Endodermal cell (in vitro differentiated cells): Measurements from ENCODE around the gene AIG1. TPM values are rescaled to one million over a fixed set of nuclear protein-coding genes. Genes with fewer than 3 reads are reported as not detected.

Experiments
- DNase-seq: peaks from one replicate; pipeline ENCODE4 v3.0.0-alpha.2; 2017
- H3K27ac ChIP-seq: 2 replicates; pipeline ENCODE4 v1.5.1; 2013; ENCODE audit warnings: mild to moderate bottlenecking, low read depth, low read length, moderate library complexity
- H3K27me3 ChIP-seq: 2 replicates; pipeline ENCODE4 v1.6.1; 2013; ENCODE audit warnings: mild to moderate bottlenecking, low read length, moderate library complexity; ENCODE audit not compliant: insufficient read depth, control insufficient read depth, poor library complexity, severe bottlenecking
- H3K36me3 ChIP-seq: 2 replicates; pipeline ENCODE4 v1.7.0; 2013; ENCODE audit warnings: mild to moderate bottlenecking, low read length, moderate library complexity; ENCODE audit not compliant: control insufficient read depth, insufficient read depth
- H3K4me1 ChIP-seq: one replicate; pipeline ENCODE4 v1.7.0; 2013; ENCODE audit warnings: low read length; ENCODE audit not compliant: control insufficient read depth, insufficient read depth
- H3K4me3 ChIP-seq: 2 replicates; pipeline ENCODE4 v1.5.1; 2013; ENCODE audit warnings: mild to moderate bottlenecking, low read length, moderate library complexity
- H3K9ac ChIP-seq: 2 replicates; pipeline ENCODE4 v1.6.1; 2013; ENCODE audit warnings: mild to moderate bottlenecking, low read length, moderate library complexity; ENCODE audit not compliant: poor library complexity, severe bottlenecking; ENCODE audit errors: extremely low read depth
- H3K9me3 ChIP-seq: 2 replicates; pipeline ENCODE4 v1.6.1; 2013; ENCODE audit warnings: mild to moderate bottlenecking, low read length, moderate library complexity; ENCODE audit not compliant: control insufficient read depth
- H3K27ac Mint-ChIP-seq: 2 replicates; pipeline ENCODE4 v1.8.0; 2020; ENCODE audit warnings: mixed read lengths
- H3K27me3 Mint-ChIP-seq: 2 replicates; pipeline ENCODE4 v1.8.0; 2021; ENCODE audit warnings: mild to moderate bottlenecking, mixed read lengths; ENCODE audit not compliant: insufficient read depth
- H3K36me3 Mint-ChIP-seq: 2 replicates; pipeline ENCODE4 v1.8.0; 2020; ENCODE audit warnings: low read depth, mixed read lengths
- H3K4me1 Mint-ChIP-seq: 2 replicates; pipeline ENCODE4 v1.8.0; 2020; ENCODE audit warnings: mixed read lengths
- H3K4me3 Mint-ChIP-seq: 2 replicates; pipeline ENCODE4 v1.8.0; 2020; ENCODE audit warnings: mild to moderate bottlenecking, moderate library complexity, mixed read lengths
- H3K9me3 Mint-ChIP-seq: 2 replicates; pipeline ENCODE4 v1.8.0; 2020; ENCODE audit warnings: mild to moderate bottlenecking, mixed read lengths
- CTCF ChIP-seq: fragments of 200-600 bp; sonication (generic); conservative IDR thresholded peaks from 2 replicates; pipeline ENCODE4 v1.5.0; 2021; ENCODE audit warnings: antibody characterized with exemption, mild to moderate bottlenecking
- WGBS, 2 experiments: methylation state at CpG; one replicate each; pipeline versions ENCODE4 v1.1.5 to v1.1.7; 2013; ENCODE audit warnings: missing lambda C conversion rate in 2 of 2, mixed read lengths in 1 of 2; ENCODE audit not compliant: insufficient coverage in 1 of 2, insufficient read length in 1 of 2; 5-methylcytosine and 5-hydroxymethylcytosine counted together
- total RNA-seq, 2 donors: library from RNA; stranded (reverse); fragmentation: NEBNext Ultra II Directional in 1 of 2; extraction: Animal tissue kit (Norgen Biotek cat#: 25700) in 1 of 2; gene quantifications; 2 replicates in 1 of 2; 3 replicates in 1 of 2; pipeline ENCODE4 v1.2.1, GENCODE V29; 2021

Gene AIG1
- total RNA-seq, 2 donors from 2014 or later, result 23.0 to 25.2 TPM

GRCh38 chr6:143215363-143215762, 154.7 kb downstream of the AIG1 start:
- Histone ChIP-seq H3K9me3 (peaks cover 5% of the 10 kb centered on the region), H3K27ac (no peak overlapping the region), H3K36me3 (no peaks in the 10 kb centered on the region), H3K27me3 (peaks cover 21% of the 10 kb centered on the region), H3K4me3 (no peak overlapping the region), H3K9ac (no peak overlapping the region), H3K4me1 (no peaks in the 10 kb centered on the region)
- TF ChIP-seq CTCF, result no peak
- H3K36me3 Mint-ChIP-seq, result no peaks in the 10 kb centered on the region
- no peaks in the 10 kb centered on the region for H3K4me1 Mint-ChIP-seq
- H3K4me3 Mint-ChIP-seq, result no peak overlapping the region
- WGBS, 2 experiments, result 86 to 100% methylated on average over 1 to 2 of the region's 2 CpGs
- H3K27ac Mint-ChIP-seq, result no peak overlapping the region
- DNase-seq, result no peak
- peaks cover 3% of the 10 kb centered on the region for H3K9me3 Mint-ChIP-seq
- peaks cover 27% of the 10 kb centered on the region for H3K27me3 Mint-ChIP-seq

- 100% methylated on average over 1 of the region's 1 CpG; no CpG with 5 or more reads in 1 of the 2 experiments for whole genome bisulfite sequencing, 2 experiments
- Mint-ChIP-seq H3K4me3 (no peak overlapping the region), H3K36me3 (no peaks in the 10 kb centered on the region), H3K27ac (no peak overlapping the region), H3K9me3 (no peaks in the 10 kb centered on the region), H3K27me3 (peaks cover 24% of the 10 kb centered on the region), H3K4me1 (peaks cover 3% of the 10 kb centered on the region)
- H3K9ac ChIP-seq, result no peak overlapping the region
- H3K4me3 ChIP-seq, result no peak overlapping the region
- no peaks in the 10 kb centered on the region for H3K4me1 ChIP-seq
- H3K27me3 ChIP-seq, result peaks cover 21% of the 10 kb centered on the region
- H3K36me3 ChIP-seq, result no peaks in the 10 kb centered on the region
- no peak for DNase-seq
- H3K9me3 ChIP-seq, result peaks cover under 1% of the 10 kb centered on the region
- TF ChIP-seq CTCF, result no peak
- H3K27ac ChIP-seq, result no peak overlapping the region
Observed at GRCh38 chr6:143215771-143216170, 155.1 kb downstream of the AIG1 start.

GRCh38 chr6:143218233-143218632, 157.5 kb downstream of the AIG1 start:
- H3K9me3 ChIP-seq, result no peaks in the 10 kb centered on the region
- H3K27me3 ChIP-seq, result peaks cover 9% of the 10 kb centered on the region
- 88% methylated on average over 3 to 5 of the region's 5 CpGs for WGBS, 2 experiments
- no peak overlapping the region for H3K9ac ChIP-seq
- H3K4me3 ChIP-seq, result no peak overlapping the region
- no peaks in the 10 kb centered on the region for H3K36me3 ChIP-seq
- Mint-ChIP-seq H3K36me3 (no peaks in the 10 kb centered on the region), H3K4me1 (peaks cover 6% of the 10 kb centered on the region), H3K27me3 (peaks cover 6% of the 10 kb centered on the region), H3K27ac (no peak overlapping the region), H3K4me3 (no peak overlapping the region), H3K9me3 (no peaks in the 10 kb centered on the region)
- no peak for TF ChIP-seq CTCF
- DNase-seq, result no peak
- H3K27ac ChIP-seq, result no peak overlapping the region
- H3K4me1 ChIP-seq, result no peaks in the 10 kb centered on the region
